IPS DF 19.7 (cell line): ENCODE results near the gene FAM20A.

ENCODE experiments used
- DNase-seq: peaks from one replicate; pipeline ENCODE4 v3.0.0-alpha.2; 2013; ENCODE audit warnings: low read depth, low spot score

The FAM20A gene

GRCh38 chr17:68610554-68610953 is 9.4 kb upstream of the FAM20A start:
- DNase-seq: no peak

- no peak for DNase-seq
Observed at GRCh38 chr17:68608515-68609130, 7.5 kb upstream of the FAM20A start.

- DNase-seq: no peak
Observed at GRCh38 chr17:68606451-68607307, 5.5 kb upstream of the FAM20A start.

- DNase-seq: no peak
Observed at GRCh38 chr17:68605914-68606313, 4.7 kb upstream of the FAM20A start.

GRCh38 chr17:68603656-68604055 is 2.5 kb upstream of the FAM20A start:
- DNase-seq: no peak

GRCh38 chr17:68603027-68603426 is 1.9 kb upstream of the FAM20A start:
- no peak for DNase-seq

GRCh38 chr17:68602289-68602688 is 1.1 kb upstream of the FAM20A start:
- no peak for DNase-seq

GRCh38 chr17:68601565-68602288 is 560 bp upstream of the FAM20A start:
- no peak for DNase-seq

- DNase-seq: no peak
Observed at GRCh38 chr17:68600067-68600930, 868 bp downstream of the FAM20A start.

GRCh38 chr17:68599552-68600066 is 1.6 kb downstream of the FAM20A start:
- no peak for DNase-seq

- DNase-seq: no peak
Observed at GRCh38 chr17:68599091-68599490, 2.1 kb downstream of the FAM20A start.

GRCh38 chr17:68598545-68598961 is 2.6 kb downstream of the FAM20A start:
- DNase-seq: no peak

GRCh38 chr17:68598074-68598473 is 3.1 kb downstream of the FAM20A start:
- no peak for DNase-seq

GRCh38 chr17:68596411-68596945 is 4.7 kb downstream of the FAM20A start:
- DNase-seq: no peak

GRCh38 chr17:68595986-68596385 is 5.2 kb downstream of the FAM20A start:
- no peak for DNase-seq

- no peak for DNase-seq
Observed at GRCh38 chr17:68595496-68595895, 5.7 kb downstream of the FAM20A start.

GRCh38 chr17:68594552-68594951 is 6.6 kb downstream of the FAM20A start:
- DNase-seq: no peak

GRCh38 chr17:68592682-68593641 is 8.2 kb downstream of the FAM20A start:
- no peak for DNase-seq

GRCh38 chr17:68592009-68592408 is 9.2 kb downstream of the FAM20A start:
- no peak for DNase-seq

- no peak for DNase-seq
Observed at GRCh38 chr17:68591583-68591982, 9.6 kb downstream of the FAM20A start.
